OCI-LY1 (cell line): ENCODE results near the gene CACNA2D4.

Experiments
- H2AFZ ChIP-seq: fragments of 200-600 bp; sonication (generic), shearing (Covaris generic); 2 replicates; pipeline ENCODE4 v1.6.0; 2014; ENCODE audit warnings: antibody characterized with exemption, mild to moderate bottlenecking, low read length
- H3F3A ChIP-seq: fragments of 200-600 bp; sonication (generic), shearing (Covaris generic); 2 replicates; pipeline ENCODE4 v1.6.0; 2014; ENCODE audit warnings: mild to moderate bottlenecking, antibody characterized with exemption, low read length, moderate library complexity; ENCODE audit not compliant: insufficient read depth
- H3K27ac ChIP-seq: fragments of 200-600 bp; sonication (generic); 2 replicates; pipeline ENCODE4 v1.5.1; 2014; ENCODE audit warnings: low read length, mixed run types, mild to moderate bottlenecking, low read depth; ENCODE audit not compliant: poor library complexity, severe bottlenecking
- H3K27me3 ChIP-seq: fragments of 200-600 bp; sonication (generic); 2 replicates; pipeline ENCODE4 v1.6.0; 2014; ENCODE audit warnings: antibody characterized with exemption, mild to moderate bottlenecking, low read length, moderate library complexity; ENCODE audit not compliant: insufficient read depth
- H3K36me3 ChIP-seq: fragments of 200-600 bp; sonication (generic); 2 replicates; pipeline ENCODE4 v1.6.1; 2014; ENCODE audit warnings: mild to moderate bottlenecking, antibody characterized with exemption, low read length, moderate library complexity, mixed read lengths; ENCODE audit not compliant: insufficient read depth
- H3K4me1 ChIP-seq: fragments of 200-600 bp; sonication (generic); 2 replicates; pipeline ENCODE4 v1.5.1; 2014; ENCODE audit warnings: mild to moderate bottlenecking, low read length, moderate library complexity; ENCODE audit not compliant: insufficient read depth, severe bottlenecking
- H3K4me2 ChIP-seq: fragments of 200-600 bp; sonication (generic), shearing (Covaris generic); 2 replicates; pipeline ENCODE4 v1.6.1; 2014; ENCODE audit warnings: low read length
- H3K4me3 ChIP-seq: fragments of 200-600 bp; sonication (generic); 2 replicates; pipeline ENCODE4 v1.5.1; 2014; ENCODE audit warnings: low read length, low read depth, mild to moderate bottlenecking, mixed read lengths; ENCODE audit not compliant: poor library complexity, severe bottlenecking
- H3K79me2 ChIP-seq: fragments of 200-600 bp; shearing (Covaris generic); 2 replicates; pipeline ENCODE4 v1.6.1; 2016; ENCODE audit warnings: mixed run types, low read length, mixed read lengths; ENCODE audit not compliant: insufficient read depth
- H3K9ac ChIP-seq: fragments of 200-600 bp; sonication (generic), shearing (Covaris generic); 2 replicates; pipeline ENCODE4 v1.6.1; 2014; ENCODE audit warnings: mild to moderate bottlenecking, low read length, mixed read lengths
- H3K9me2 ChIP-seq: fragments of 200-600 bp; sonication (generic), shearing (Covaris generic); 2 replicates; pipeline ENCODE4 v1.6.1; 2014; ENCODE audit warnings: low read depth, mild to moderate bottlenecking, low read length, mixed read lengths
- H3K9me3 ChIP-seq: fragments of 200-600 bp; shearing (Covaris generic); 2 replicates; pipeline ENCODE4 v1.6.1; 2014; ENCODE audit warnings: low read length, mixed read lengths
- H4K20me1 ChIP-seq: fragments of 200-600 bp; sonication (generic), shearing (Covaris generic); 2 replicates; pipeline ENCODE4 v1.6.0; 2016; ENCODE audit warnings: mild to moderate bottlenecking, low read length; ENCODE audit not compliant: insufficient read depth
- EZH2 ChIP-seq: fragments of 200-600 bp; sonication (generic), shearing (Covaris generic); IDR thresholded peaks from 2 replicates; pipeline ENCODE4 v1.8.0; 2017; ENCODE audit warnings: borderline replicate concordance, mixed run types, mild to moderate bottlenecking, antibody characterized with exemption, low read length, moderate library complexity, mixed read lengths
- TF ChIP-seq, protein P1 (sequence below): fragments of 200-600 bp; sonication (generic), shearing (Covaris generic); IDR thresholded peaks from 2 replicates; pipeline ENCODE4 v1.5.1; 2017; ENCODE audit warnings: mild to moderate bottlenecking, antibody characterized with exemption, low read length, moderate library complexity, mixed read lengths

Gene CACNA2D4

DNA sequence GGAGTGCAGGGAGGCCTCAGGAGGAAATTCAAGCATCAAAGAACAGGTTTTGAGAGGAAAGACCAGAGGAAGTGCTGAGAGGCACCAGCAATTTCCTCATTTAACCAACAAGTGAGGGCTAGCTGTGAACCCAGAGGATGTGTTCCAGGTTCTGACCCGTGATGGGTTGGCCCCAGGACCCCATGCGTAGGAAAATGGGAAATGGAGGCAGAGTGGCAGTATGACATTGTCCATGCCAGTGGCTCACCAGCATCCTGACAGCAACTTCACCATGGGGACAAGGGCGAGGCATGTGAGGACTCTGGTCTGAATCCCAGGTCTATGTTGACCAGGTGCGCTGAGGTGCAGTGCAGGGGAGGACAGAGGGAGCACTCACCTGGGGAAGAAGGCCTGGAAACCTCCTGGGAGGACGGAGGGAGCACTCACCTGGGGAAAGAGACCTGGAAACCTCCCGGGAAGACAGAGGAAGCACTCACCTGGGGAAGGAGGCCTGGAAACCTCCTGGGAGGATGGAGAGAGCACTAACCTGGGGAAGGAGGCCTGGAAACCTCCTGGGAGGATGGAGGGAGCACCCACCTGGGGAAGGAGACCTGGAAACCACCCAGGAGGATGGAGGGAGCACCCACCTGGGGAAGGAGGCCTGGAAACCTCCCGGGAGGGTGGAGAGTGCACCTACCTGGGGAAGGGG is 6.7 kb upstream of the CACNA2D4 start:
- H3K27me3 ChIP-seq: no peaks in the 10 kb centered on the region; the same call in 1 of the 2 replicates
- no peak overlapping the region for H3K4me2 ChIP-seq
- no peaks in the 10 kb centered on the region for H4K20me1 ChIP-seq
- H2AFZ ChIP-seq: no peak overlapping the region
- no peak overlapping the region for H3K4me3 ChIP-seq
- TF ChIP-seq, protein P1, sequence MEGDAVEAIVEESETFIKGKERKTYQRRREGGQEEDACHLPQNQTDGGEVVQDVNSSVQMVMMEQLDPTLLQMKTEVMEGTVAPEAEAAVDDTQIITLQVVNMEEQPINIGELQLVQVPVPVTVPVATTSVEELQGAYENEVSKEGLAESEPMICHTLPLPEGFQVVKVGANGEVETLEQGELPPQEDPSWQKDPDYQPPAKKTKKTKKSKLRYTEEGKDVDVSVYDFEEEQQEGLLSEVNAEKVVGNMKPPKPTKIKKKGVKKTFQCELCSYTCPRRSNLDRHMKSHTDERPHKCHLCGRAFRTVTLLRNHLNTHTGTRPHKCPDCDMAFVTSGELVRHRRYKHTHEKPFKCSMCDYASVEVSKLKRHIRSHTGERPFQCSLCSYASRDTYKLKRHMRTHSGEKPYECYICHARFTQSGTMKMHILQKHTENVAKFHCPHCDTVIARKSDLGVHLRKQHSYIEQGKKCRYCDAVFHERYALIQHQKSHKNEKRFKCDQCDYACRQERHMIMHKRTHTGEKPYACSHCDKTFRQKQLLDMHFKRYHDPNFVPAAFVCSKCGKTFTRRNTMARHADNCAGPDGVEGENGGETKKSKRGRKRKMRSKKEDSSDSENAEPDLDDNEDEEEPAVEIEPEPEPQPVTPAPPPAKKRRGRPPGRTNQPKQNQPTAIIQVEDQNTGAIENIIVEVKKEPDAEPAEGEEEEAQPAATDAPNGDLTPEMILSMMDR: no peak
- TF ChIP-seq EZH2: no peak
- H3K4me1 ChIP-seq: peaks cover 11% of the 10 kb centered on the region
- no peaks in the 10 kb centered on the region for H3K79me2 ChIP-seq
- H3K9me3 ChIP-seq: no peaks in the 10 kb centered on the region
- no peak overlapping the region for H3K27ac ChIP-seq
- no peaks in the 10 kb centered on the region for H3K36me3 ChIP-seq
- H3F3A ChIP-seq: no peaks in the 10 kb centered on the region
- no peak overlapping the region for H3K9ac ChIP-seq
- H3K9me2 ChIP-seq: no peaks in the 10 kb centered on the region

DNA sequence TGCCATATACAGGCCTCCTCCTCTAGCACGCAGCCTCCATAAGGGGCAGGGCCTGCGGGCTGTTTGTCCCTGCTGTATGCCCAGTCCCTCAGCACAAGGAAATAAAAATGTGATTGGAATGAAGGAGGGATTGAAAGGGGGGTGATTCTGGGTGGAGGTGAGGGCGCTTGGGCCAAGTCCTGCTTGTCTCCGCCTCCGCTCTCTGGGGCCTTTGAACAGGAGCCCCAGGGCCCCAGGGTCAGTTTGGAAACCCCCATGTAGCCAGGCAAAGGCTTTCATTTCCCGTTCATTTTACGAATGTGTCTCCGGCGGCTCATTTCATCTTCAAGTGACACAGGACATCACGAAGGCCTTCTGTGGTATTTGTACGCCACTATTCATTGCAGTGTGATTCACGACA is 4.5 kb upstream of the CACNA2D4 start:
- Histone ChIP-seq H3K4me2 (no peak overlapping the region), H3K9ac (no peak overlapping the region), H2AFZ (no peak overlapping the region), H3K4me1 (peaks cover 11% of the 10 kb centered on the region), H4K20me1 (no peaks in the 10 kb centered on the region), H3K9me3 (no peaks in the 10 kb centered on the region), H3K4me3 (no peak overlapping the region), H3K36me3 (no peaks in the 10 kb centered on the region), H3F3A (no peaks in the 10 kb centered on the region), H3K27me3 (no peaks in the 10 kb centered on the region; the same call in none of the 2 replicates), H3K27ac (no peak overlapping the region), H3K9me2 (no peaks in the 10 kb centered on the region), H3K79me2 (no peaks in the 10 kb centered on the region)
- TF ChIP-seq EZH2: no peak
- TF ChIP-seq, protein P1: no peak

DNA sequence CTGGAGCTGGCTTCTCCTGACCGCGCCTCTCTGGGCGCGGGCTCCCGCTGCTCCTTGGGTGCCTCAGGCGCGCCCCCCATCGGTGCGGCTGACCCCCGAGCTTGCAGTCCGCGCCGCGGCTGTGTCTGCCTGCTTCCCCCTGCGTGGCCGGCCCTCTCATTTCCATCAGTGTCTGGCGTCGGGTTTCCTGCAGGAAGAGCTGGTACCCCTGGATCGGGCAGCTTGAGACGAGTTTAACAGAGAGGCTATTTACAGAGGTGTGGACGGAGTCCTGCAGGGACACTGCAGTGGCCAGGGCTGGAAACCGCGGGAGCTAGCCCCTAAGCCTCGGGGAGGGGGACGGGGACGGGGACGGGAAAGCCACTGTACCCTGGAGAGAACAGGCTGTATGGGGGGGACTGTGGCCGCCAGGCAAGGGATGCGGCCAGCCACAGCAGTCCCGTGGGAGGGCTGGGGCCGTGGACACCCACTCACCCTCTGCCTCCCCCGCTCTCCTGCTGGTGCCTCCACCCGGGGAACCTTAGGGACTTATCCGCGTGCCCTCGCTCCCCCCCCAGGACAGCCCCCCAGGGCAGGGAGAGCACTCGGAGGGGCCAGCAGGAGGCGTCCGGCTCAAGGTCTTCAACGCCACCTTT is 3.7 kb upstream of the CACNA2D4 start:
- Histone ChIP-seq H3K36me3 (no peaks in the 10 kb centered on the region), H3K4me2 (no peak overlapping the region), H4K20me1 (no peaks in the 10 kb centered on the region), H3K9me3 (no peaks in the 10 kb centered on the region), H3K4me1 (peaks cover 11% of the 10 kb centered on the region), H3K9ac (no peak overlapping the region), H3F3A (no peaks in the 10 kb centered on the region), H3K27me3 (no peaks in the 10 kb centered on the region; the same call in none of the 2 replicates), H3K9me2 (no peaks in the 10 kb centered on the region), H3K79me2 (no peaks in the 10 kb centered on the region), H2AFZ (no peak overlapping the region), H3K27ac (no peak overlapping the region), H3K4me3 (no peak overlapping the region)
- TF ChIP-seq EZH2: no peak
